ENCODE measurements around the gene ARHGDIA.
A peak's percentile ranks its signal among the peaks of the same experiment; 100 is the strongest.

Gene ARHGDIA

GRCh38 chr17:81888105-81888987 is 17.2 kb upstream of the ARHGDIA start:
- intact Hi-C loops (cut with micrococcal nuclease): no loop called here
- H3K27me3 Mint-ChIP-seq: no peaks in the 10 kb centered on the region
- H3K27ac Mint-ChIP-seq: no peak overlapping the region
- H3K36me3 Mint-ChIP-seq (ENCODE audit: low read depth): peaks cover 86% of the 10 kb centered on the region
- H3K4me3 Mint-ChIP-seq: no peak overlapping the region
- peaks cover 50% of the 10 kb centered on the region for H3K4me1 Mint-ChIP-seq (ENCODE audit: low read depth)
- H3K9me3 Mint-ChIP-seq: no peaks in the 10 kb centered on the region

GRCh38 chr17:81885869-81886548 is 14.9 kb upstream of the ARHGDIA start:
- H3K4me3 Mint-ChIP-seq: no peak overlapping the region
- peak overlapping the region; percentile 42 for H3K27ac Mint-ChIP-seq
- no peaks in the 10 kb centered on the region for H3K27me3 Mint-ChIP-seq
- no peaks in the 10 kb centered on the region for H3K9me3 Mint-ChIP-seq
- intact Hi-C loops (cut with micrococcal nuclease): no loop called here
- peaks cover 96% of the 10 kb centered on the region for H3K36me3 Mint-ChIP-seq (ENCODE audit: low read depth)
- H3K4me1 Mint-ChIP-seq (ENCODE audit: low read depth): peaks cover 45% of the 10 kb centered on the region

- no peaks in the 10 kb centered on the region for H3K9me3 Mint-ChIP-seq
- H3K27ac Mint-ChIP-seq: peak overlapping the region; percentile 42
- H3K27me3 Mint-ChIP-seq: no peaks in the 10 kb centered on the region
- peaks cover 96% of the 10 kb centered on the region for H3K36me3 Mint-ChIP-seq (ENCODE audit: low read depth)
- intact Hi-C loops (cut with micrococcal nuclease): no loop called here
- no peak overlapping the region for H3K4me3 Mint-ChIP-seq
- peaks cover 41% of the 10 kb centered on the region for H3K4me1 Mint-ChIP-seq (ENCODE audit: low read depth)
Observed at GRCh38 chr17:81885454-81885853, 14.3 kb upstream of the ARHGDIA start.

GRCh38 chr17:81884968-81885367 is 13.8 kb upstream of the ARHGDIA start:
- Mint-ChIP-seq H3K36me3 (ENCODE audit: low read depth) (peaks cover 98% of the 10 kb centered on the region), H3K27ac (peak overlapping the region; percentile 42)

GRCh38 chr17:81884520-81884919 is 13.4 kb upstream of the ARHGDIA start:
- Mint-ChIP-seq H3K4me1 (ENCODE audit: low read depth) (peaks cover 36% of the 10 kb centered on the region), H3K4me3 (no peak overlapping the region), H3K36me3 (ENCODE audit: low read depth) (peaks cover 98% of the 10 kb centered on the region), H3K9me3 (no peaks in the 10 kb centered on the region), H3K27me3 (no peaks in the 10 kb centered on the region), H3K27ac (peak overlapping the region; percentile 6)
- intact Hi-C loops (cut with micrococcal nuclease): no loop called here

More at GRCh38 chr17:81884968-81885367, 13.8 kb upstream of the ARHGDIA start:
- Mint-ChIP-seq H3K4me1 (ENCODE audit: low read depth) (peaks cover 36% of the 10 kb centered on the region), H3K4me3 (no peak overlapping the region), H3K9me3 (no peaks in the 10 kb centered on the region), H3K27me3 (no peaks in the 10 kb centered on the region)
- intact Hi-C loops (cut with micrococcal nuclease): no loop called here

- no peaks in the 10 kb centered on the region for H3K9me3 Mint-ChIP-seq
- no peaks in the 10 kb centered on the region for H3K4me1 Mint-ChIP-seq (ENCODE audit: low read depth)
- H3K36me3 Mint-ChIP-seq (ENCODE audit: low read depth): peaks cover 73% of the 10 kb centered on the region
- intact Hi-C loops (cut with micrococcal nuclease): no loop called here
- H3K27ac Mint-ChIP-seq: peak overlapping the region; percentile 14
- H3K4me3 Mint-ChIP-seq: no peak overlapping the region
- H3K27me3 Mint-ChIP-seq: no peaks in the 10 kb centered on the region
Observed at GRCh38 chr17:81879121-81879520, 8.0 kb upstream of the ARHGDIA start.

GRCh38 chr17:81878294-81878693 is 7.2 kb upstream of the ARHGDIA start:
- Mint-ChIP-seq H3K9me3 (no peaks in the 10 kb centered on the region), H3K27me3 (no peaks in the 10 kb centered on the region), H3K4me3 (no peak overlapping the region), H3K4me1 (ENCODE audit: low read depth) (peaks cover under 1% of the 10 kb centered on the region), H3K27ac (no peak overlapping the region), H3K36me3 (ENCODE audit: low read depth) (peaks cover 65% of the 10 kb centered on the region)
- intact Hi-C loops (cut with micrococcal nuclease): no loop called here

- H3K9me3 Mint-ChIP-seq: no peaks in the 10 kb centered on the region
- no peak overlapping the region for H3K4me3 Mint-ChIP-seq
- peaks cover 8% of the 10 kb centered on the region for H3K4me1 Mint-ChIP-seq (ENCODE audit: low read depth)
- H3K27me3 Mint-ChIP-seq: no peaks in the 10 kb centered on the region
- H3K27ac Mint-ChIP-seq: no peak overlapping the region
- intact Hi-C loops (cut with micrococcal nuclease): no loop called here
- peaks cover 59% of the 10 kb centered on the region for H3K36me3 Mint-ChIP-seq (ENCODE audit: low read depth)
Observed at GRCh38 chr17:81877569-81877968, 6.4 kb upstream of the ARHGDIA start.

GRCh38 chr17:81871387-81872230 is 472 bp upstream of the ARHGDIA start:
- peak overlapping the region; percentile 81 for H3K4me3 Mint-ChIP-seq
- H3K36me3 Mint-ChIP-seq (ENCODE audit: low read depth): peaks cover 51% of the 10 kb centered on the region
- H3K4me1 Mint-ChIP-seq (ENCODE audit: low read depth): peaks cover 50% of the 10 kb centered on the region
- intact Hi-C loops (cut with micrococcal nuclease): loop anchor here (1.0 kb wide), 2 partner anchors 10 to 20 kb away; partner anchors contain the start of genes ALYREF and ANAPC11
- peak overlapping the region; percentile 95 for H3K27ac Mint-ChIP-seq
- H3K9me3 Mint-ChIP-seq: no peaks in the 10 kb centered on the region
- H3K27me3 Mint-ChIP-seq: no peaks in the 10 kb centered on the region

GRCh38 chr17:81870131-81870980 is 781 bp downstream of the ARHGDIA start:
- intact Hi-C loops (cut with micrococcal nuclease): no loop called here
- Mint-ChIP-seq H3K36me3 (ENCODE audit: low read depth) (peaks cover 63% of the 10 kb centered on the region), H3K9me3 (no peaks in the 10 kb centered on the region), H3K4me1 (ENCODE audit: low read depth) (peaks cover 52% of the 10 kb centered on the region), H3K27me3 (no peaks in the 10 kb centered on the region), H3K27ac (peak overlapping the region; percentile 83), H3K4me3 (peak overlapping the region; percentile 83)

GRCh38 chr17:81869221-81870130 is 1.7 kb downstream of the ARHGDIA start:
- peak overlapping the region; percentile 83 for H3K4me3 Mint-ChIP-seq
- peaks cover 72% of the 10 kb centered on the region for H3K36me3 Mint-ChIP-seq (ENCODE audit: low read depth)
- intact Hi-C loops (cut with micrococcal nuclease): loop anchor here (10.0 kb wide), 1 partner anchor 55 kb away; the partner anchor contains the start of gene MAFG

GRCh38 chr17:81868674-81869220 is 2.4 kb downstream of the ARHGDIA start:
- Mint-ChIP-seq H3K36me3 (ENCODE audit: low read depth) (peaks cover 79% of the 10 kb centered on the region), H3K4me3 (peak overlapping the region; percentile 83), H3K9me3 (no peaks in the 10 kb centered on the region), H3K4me1 (ENCODE audit: low read depth) (peaks cover 60% of the 10 kb centered on the region), H3K27ac (peak overlapping the region; percentile 83), H3K27me3 (no peaks in the 10 kb centered on the region)
- intact Hi-C loops (cut with micrococcal nuclease): loop anchor here (10.0 kb wide), 1 partner anchor 56 kb away; the partner anchor contains the start of gene MAFG

More at GRCh38 chr17:81869221-81870130, 1.7 kb downstream of the ARHGDIA start:
- Mint-ChIP-seq H3K9me3 (no peaks in the 10 kb centered on the region), H3K4me1 (ENCODE audit: low read depth) (peaks cover 53% of the 10 kb centered on the region), H3K27me3 (no peaks in the 10 kb centered on the region), H3K27ac (peak overlapping the region; percentile 83)

All from dendritic cell treated with granulocyte-macrophage colony-stimulating factor and Interleukin-4, amounts not matched to agents 40 ng/mL and 50 ng/mL, for 4 days (primary cell).